Activated CD4-positive, alpha-beta T cell treated with anti-CD3 and anti-CD28 coated beads for 24 hours (primary cell): ENCODE results near the gene KLHL10.
A peak's percentile ranks its signal among the peaks of the same experiment; 100 is the strongest.
"Not testable (repeated sequence)": the region's sequence is repeated elsewhere in the genome, so short reads cannot be mapped to it uniquely, and the experiment has no call there.

Source experiments
- DNase-seq, 2 donors: peaks; one replicate each; pipeline ENCODE4 v3.0.0-alpha.2; 2020; ENCODE audit warnings: low read depth in 2 of 2

KLHL10 gene

GRCh38 chr17:41851382-41851781, 13.8 kb downstream of the KLHL10 start:
- DNase-seq, result not testable (repeated sequence)

DNA sequence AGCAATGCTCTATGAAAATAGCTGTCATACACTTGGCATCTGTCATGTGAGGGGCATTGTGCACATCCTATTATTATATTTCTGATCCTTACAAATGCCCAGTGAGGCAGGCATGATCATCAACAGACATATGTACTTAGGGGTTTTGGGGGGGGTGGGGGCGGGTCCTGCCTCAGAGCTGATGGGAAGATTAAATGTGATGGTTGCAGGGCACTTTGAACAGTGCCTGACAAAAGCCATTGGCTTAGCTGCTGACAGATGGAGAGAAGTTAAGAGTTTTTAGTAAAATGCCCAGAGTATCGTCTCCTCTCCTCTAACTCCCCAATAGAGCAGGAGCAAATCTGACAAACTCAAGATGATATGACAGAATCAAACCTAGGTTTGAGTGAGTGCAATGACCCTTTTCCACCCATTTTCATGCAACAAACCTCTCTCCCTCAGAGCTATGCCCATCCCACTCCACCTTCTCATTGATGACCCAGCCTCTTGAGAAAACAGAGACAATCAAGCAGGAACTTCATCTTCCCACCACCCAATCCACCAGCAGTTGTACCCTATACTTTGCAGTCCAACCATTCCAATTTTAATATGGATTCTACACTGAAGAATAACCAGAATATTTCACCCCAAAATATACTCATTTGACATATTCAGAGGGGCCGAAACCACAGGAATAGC, 22.8 kb downstream of the KLHL10 start:
- no peak for DNase-seq

- peak in 1 of 2 donors; percentile 16 for DNase-seq
These were observed 25.6 kb downstream of the KLHL10 start for GRCh38 chr17:41863074-41863848.

GRCh38 chr17:41864498-41864835, 26.8 kb downstream of the KLHL10 start:
- DNase-seq, result no peak

DNA sequence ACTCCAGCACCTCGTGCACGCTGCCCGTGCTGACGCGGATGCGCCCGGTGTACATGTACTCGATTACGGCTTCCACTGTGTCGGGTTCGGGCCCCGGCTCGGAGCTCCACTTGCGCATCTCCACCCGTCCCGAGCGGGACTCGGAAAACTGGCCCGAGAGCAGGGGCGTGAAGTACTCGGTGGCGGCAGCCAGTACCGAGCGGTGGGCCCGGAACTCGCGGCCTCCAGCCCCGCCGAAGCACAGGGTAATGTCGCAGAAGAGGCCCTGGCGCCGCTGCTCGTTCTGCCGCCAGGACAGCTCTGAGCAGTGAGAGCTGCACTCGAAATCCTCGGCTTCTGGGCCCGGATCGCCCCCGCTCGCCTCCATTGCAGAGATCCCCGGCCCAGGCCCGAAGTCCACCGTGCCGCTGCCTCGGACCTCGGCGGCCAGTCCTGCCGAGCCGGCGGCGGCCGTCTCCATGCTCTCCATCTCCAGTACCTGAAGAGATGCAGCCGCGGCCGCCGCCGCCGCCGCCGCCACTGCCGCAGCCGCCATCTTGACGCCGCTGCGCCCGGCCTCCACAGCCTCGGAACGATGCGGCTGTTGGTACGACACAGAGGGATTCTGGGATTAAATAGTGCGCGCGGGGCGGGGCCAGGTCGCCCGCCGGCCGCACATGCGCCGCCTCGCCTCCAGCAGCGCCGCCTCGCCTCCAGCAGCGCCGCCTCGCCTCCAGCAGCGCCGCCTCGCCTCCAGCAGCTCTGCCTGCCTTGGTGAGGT, 27.4 kb downstream of the KLHL10 start, which contains the start of gene KLHL11:
TSS of gene KLHL11 (minus strand) at position 588 of the 760 bp plus-strand sequence. CDS start at position 535, 53 bp downstream.
- DNase-seq, result peak; percentile 82

- DNase-seq, result no peak
These were observed 27.9 kb downstream of the KLHL10 start for GRCh38 chr17:41865596-41865893.

- no peak for DNase-seq
These were observed 30.9 kb downstream of the KLHL10 start for GRCh38 chr17:41868568-41868967.

DNA sequence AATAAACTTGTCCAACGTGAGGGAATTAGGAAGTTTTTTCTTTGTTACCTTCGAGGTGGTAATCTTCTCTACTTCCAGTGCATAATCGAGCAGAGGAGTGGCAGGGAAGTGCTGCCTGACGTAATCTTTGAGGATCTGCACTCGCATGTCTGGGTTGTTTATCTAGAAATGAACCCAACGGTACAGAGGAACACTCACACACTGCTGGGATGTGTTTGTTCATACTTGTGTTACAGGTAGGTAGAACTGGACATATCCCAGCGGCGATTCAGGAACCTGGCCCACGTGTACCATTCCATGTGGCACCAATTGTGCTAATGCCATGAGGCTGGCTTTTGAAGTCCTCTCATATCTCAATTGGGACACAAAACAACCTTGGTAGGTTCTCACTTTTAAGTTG, 31.8 kb downstream of the KLHL10 start:
- no peak for DNase-seq

GRCh38 chr17:41870097-41870496, 32.5 kb downstream of the KLHL10 start:
- no peak for DNase-seq

- DNase-seq, result no peak
These were observed 33.0 kb downstream of the KLHL10 start for GRCh38 chr17:41870627-41871026.

GRCh38 chr17:41871789-41872188, 34.2 kb downstream of the KLHL10 start:
- no peak for DNase-seq

DNA sequence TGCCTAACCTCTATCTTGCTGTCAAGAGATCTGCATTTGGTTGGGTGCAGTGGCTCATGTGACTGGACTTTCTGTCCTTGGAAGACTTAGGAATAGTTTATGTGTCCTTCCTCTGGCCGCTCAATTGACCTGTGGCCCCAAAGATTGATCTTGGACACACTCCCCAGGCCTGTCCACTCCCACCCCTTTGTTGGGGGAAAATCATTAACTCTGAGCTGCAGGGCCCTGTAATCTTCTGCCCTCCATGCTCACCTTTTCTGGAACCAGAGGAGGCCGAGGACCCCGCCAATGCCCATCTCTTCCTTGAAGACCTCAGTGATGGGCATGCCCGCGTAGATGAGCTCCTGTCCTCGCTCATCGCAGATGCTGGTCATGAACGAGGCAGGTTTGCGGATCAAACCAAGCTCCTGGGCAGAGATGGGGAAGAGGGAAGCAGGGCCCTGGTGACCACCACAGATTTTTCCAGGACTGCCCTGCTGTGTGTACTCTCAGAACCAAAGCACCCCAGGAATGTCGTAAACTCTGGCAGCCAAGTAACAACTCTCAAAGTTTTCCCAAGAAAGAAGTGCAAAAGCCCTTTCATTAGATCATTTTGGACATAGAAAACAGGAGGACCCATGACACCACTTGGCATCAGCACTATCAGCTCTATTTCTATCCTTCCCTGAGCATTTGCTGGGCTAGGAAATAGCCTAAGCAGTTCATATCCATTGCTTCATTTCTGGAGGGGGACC, 36.1 kb downstream of the KLHL10 start:
- DNase-seq, result no peak

DNA sequence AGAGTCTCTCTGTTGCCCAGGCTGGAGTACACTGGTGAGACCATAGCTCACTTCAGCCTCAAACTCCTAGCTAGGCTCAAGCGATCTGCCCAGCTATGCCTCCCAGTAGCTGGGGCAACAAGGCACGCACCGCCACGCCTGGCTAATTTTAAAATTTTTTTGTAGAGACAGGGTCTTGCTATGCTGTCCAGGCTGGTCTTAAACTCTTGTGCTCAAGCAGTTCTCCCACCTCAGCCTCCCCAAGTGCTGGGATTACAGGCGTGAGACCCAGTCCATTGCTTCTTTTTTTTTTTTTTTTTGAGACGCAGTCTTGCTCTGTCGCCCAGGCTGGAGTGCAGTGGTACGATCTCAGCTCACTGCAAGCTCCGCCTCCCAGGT, 36.7 kb downstream of the KLHL10 start:
- DNase-seq, result not testable (repeated sequence)

DNA sequence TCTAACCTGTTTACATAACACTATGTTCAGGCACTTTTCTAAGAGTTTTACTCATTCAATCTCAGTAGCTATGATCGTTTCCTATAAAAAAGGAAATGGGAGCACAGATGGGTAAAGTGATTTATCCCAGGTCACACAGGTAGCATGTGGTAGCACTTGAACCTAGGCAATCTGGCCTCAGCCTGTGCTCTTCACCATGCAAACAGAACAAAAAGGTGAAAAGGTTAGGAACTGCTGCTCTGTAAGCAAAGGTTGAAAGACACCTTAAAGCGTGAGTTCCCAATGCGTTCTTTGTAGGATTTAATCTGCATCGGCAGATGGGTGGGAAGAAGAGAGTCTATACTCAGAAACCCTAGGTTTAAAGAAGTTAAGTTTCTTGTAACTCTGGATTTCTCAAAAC, 42.5 kb downstream of the KLHL10 start:
- DNase-seq, result no peak

DNA sequence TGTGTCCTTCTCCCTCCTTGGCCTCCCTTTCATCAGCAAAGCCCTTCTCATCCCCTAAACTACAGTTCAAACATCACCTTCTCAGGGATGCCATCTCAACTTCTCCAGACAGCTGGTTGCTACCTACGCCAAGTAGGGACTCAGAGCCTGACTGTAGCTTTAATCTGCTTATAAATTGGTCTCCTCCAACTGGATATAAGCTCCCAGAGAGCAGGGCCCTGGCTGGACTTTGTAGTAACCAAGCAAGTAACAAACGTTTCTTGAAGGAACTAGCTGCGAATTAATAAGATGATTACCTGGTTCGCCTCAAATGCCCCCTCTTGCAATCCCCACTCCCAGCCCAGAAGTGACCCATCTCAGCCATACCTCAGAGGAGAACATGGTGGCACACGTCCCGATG, 45.1 kb downstream of the KLHL10 start:
- DNase-seq, result no peak

DNA sequence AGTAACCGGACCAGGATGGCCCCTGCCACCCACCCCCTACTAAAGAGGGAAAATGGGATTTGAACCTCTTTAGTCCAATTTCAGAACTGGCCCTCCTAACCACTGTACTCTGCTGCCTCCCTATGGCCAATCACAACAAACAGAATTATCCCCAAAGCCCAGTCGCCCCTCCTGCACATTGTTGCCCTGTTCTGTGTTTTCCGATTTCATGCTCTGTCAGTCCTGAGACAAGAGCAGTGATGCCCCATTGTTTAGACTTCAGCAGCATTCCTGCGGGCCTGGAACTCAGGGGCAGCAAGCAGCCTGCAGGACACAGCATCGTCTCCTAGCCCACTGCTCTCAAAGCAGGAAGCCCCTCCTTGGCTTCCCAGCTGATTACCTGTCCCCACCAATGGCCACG, 48.1 kb downstream of the KLHL10 start:
- DNase-seq, result no peak

DNA sequence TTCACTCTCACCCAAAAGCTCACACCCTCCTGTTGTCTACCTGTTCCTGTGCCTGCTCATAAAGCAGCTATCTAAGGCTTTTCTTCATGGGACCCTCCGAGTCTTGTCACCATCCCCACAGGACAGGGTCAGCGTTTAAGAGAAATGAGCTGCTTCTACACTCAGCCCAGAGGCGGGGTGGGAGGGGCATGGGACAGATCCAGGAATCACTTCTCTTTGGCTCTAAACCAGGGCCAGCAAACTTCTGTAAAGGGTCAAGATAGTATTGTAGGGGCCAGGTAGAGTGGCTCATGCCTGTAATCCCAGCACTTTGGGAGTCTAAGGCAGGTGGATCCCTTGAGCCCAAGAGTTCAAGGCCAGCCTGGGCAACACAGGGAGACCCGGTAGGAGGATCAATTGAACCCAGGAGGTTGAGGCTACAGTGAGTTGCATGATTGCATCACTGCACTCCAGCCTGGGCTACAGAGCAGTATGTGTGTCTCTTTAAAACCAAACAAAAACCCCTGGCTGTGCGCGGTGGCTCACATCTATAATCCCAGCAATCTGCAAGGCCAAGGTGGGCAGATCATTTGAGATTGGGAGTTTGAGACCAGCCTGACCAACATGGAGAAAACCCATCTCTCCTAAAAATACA, 50.8 kb downstream of the KLHL10 start:
- DNase-seq, result no peak

DNA sequence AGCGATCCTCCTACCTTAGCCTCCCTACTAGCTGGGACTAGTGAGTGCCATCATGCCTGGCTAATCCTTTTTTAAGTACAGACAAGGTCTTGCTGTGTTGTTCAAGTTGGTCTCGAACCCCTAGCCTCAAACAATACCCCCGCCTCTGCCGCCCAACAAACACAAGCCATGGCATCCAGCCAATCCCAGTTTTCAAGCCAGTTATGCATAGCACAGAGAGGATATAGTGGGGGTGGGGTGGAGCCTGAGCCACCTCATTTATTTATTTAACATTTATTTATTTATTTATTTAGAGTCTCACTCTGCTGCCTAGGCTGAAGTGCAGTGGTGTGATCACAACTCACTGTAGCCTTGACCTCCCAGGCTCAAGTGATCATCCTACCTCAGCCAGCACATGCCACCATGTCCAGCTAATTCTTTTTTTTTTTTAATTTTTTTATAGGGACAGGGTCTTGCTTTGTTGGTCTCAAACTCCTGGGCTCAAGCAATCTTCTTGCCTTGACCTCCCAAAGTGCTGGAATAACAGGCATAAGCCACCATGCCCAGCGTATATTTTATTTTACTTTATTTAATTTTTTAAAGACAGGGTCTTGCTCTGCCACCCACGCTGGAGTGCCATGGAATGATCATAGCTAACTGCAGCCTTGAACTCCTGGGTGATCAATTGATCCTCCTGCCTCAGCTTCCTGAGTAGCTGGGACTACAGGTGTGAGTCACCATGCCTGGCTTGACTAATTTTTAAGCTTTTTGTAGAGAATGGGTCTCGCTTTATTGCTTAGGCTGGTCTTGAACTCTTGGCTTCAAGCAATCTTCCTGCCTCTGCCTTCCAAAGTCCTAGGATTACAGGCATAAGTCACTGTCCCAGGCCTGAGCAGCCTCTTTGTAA, 53.8 kb downstream of the KLHL10 start:
- no peak for DNase-seq

DNA sequence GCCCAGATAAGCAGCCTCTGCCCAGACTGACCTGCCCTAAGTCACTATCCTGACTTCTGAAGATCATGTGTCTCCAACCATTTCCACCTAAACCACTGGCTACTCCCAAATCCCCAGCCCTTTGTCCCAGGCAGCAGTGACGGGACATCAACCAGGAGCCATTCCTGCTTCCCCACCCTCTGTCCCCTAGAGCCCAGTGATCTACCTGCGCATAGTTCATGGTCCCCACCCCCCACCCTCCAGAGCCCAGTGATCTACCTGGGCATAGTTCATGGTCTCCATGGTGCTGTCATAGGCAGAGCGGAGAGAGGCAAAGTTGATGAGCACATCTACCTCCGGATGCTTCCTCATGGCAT, 54.4 kb downstream of the KLHL10 start:
- no peak for DNase-seq

DNA sequence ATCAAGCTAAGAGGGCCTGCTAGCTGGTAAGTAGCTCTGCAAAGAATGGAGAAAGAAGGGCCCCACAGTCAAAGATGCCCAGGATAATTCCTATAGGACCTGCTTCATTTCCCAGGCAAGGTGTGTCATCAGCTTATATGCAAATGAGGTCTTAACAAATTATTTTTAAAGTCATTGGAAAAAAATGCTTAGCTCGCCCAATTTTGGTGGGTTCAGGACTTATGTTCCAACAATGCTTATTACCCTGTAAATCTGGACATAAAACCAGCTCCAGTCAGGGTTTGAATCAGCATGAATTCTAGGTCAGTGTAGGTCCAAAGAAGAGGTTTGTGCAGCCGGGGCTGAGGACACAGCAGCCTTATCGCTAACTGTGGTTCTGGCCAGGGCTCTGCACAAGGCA, 55.8 kb downstream of the KLHL10 start:
- DNase-seq, result no peak

GRCh38 chr17:41894791-41895331, 57.2 kb downstream of the KLHL10 start:
- DNase-seq, result no peak
